Esophagus muscularis mucosa (tissue), 4 donors: ENCODE measurements around the gene AMIGO1. TPM values are rescaled to one million over a fixed set of nuclear protein-coding genes. Genes with fewer than 3 reads are reported as not detected.
"Not testable (repeated sequence)": the region's sequence is repeated elsewhere in the genome, so short reads cannot be mapped to it uniquely, and the experiment has no call there.

Source experiments
- DNase-seq: peaks from one replicate; pipeline ENCODE4 v3.0.0-alpha.2; 2017; ENCODE audit errors: extremely low spot score
- H3K27ac ChIP-seq, 4 donors: fragments of 200-600 bp; sonication (generic); replicated peaks in 1 of 4; 1 replicate in 3 of 4; 2 replicates in 1 of 4; pipeline ENCODE4 v1.5.1; 2016 to 2019; ENCODE audit warnings: mild to moderate bottlenecking in 1 of 4
- H3K27me3 ChIP-seq, 4 donors: fragments of 200-600 bp; sonication (generic); one replicate each; pipeline versions ENCODE4 v1.5.1 to v1.6.0; 2016 to 2019
- H3K36me3 ChIP-seq, 4 donors: fragments of 200-600 bp; sonication (generic); one replicate each; pipeline ENCODE4 v1.5.1; 2016 to 2019
- H3K4me1 ChIP-seq, 4 donors: fragments of 200-600 bp; sonication (generic); one replicate each; pipeline ENCODE4 v1.5.1; 2016 to 2019
- H3K4me3 ChIP-seq, 4 donors: fragments of 200-600 bp; sonication (generic); 1 replicate in 2 of 4; 2 replicates in 2 of 4; pipeline ENCODE4 v1.5.1; 2016 to 2019; ENCODE audit warnings: mild to moderate bottlenecking in 4 of 4, moderate library complexity in 1 of 4
- H3K9me3 ChIP-seq, 4 donors: fragments of 200-600 bp; sonication (generic); 1 replicate in 3 of 4; 2 replicates in 1 of 4; pipeline ENCODE4 v1.5.1; 2016 to 2019
- EP300 ChIP-seq: sonication (generic); formaldehyde crosslinking; IDR thresholded peaks from one replicate; pipeline ENCODE4 v1.6.1; 2017; ENCODE audit warnings: antibody characterized with exemption
- POLR2A ChIP-seq: fragments of 450-650 bp; IDR thresholded peaks from one replicate; pipeline ENCODE4 v1.6.1; 2017; ENCODE audit warnings: antibody characterized with exemption, moderate library complexity, mild to moderate bottlenecking, low read depth
- POLR2AphosphoS5 ChIP-seq, 2 donors: sonication (generic); formaldehyde crosslinking; IDR thresholded peaks; one replicate each; pipeline ENCODE4 v1.6.1; 2017; ENCODE audit warnings: antibody characterized with exemption in 2 of 2
- WGBS: methylation state at CpG from one replicate; pipeline ENCODE4 v1.1.5; 2018; 5-methylcytosine and 5-hydroxymethylcytosine counted together
- intact Hi-C: fragments of 100-400 bp; cut with DNase I; formaldehyde crosslinking; loops from one replicate; pipeline ENCODE4 v1.15.1; 2023
- total RNA-seq, 4 donors: library from RNA; depleted of rRNA; stranded (reverse); fragments of >200 nt; gene quantifications; one replicate each; pipeline versions ENCODE4 v1.1.0 to v1.2.1, GENCODE V29; 2016
- TF ChIP-seq, protein P1 (sequence below), 3 experiments: fragments of 200-600 bp in 2 of 3; fragments of 450-650 bp in 1 of 3; sonication (generic) in 2 of 3; IDR thresholded peaks; one replicate each; pipeline ENCODE4 v1.5.1; 2017 to 2019; ENCODE audit warnings: antibody characterized with exemption in 3 of 3, mild to moderate bottlenecking in 2 of 3, moderate library complexity in 1 of 3

Gene AMIGO1
- total RNA-seq, 4 donors from 2014 or later, result 8.4 to 23.7 (median 14.0) TPM

DNA sequence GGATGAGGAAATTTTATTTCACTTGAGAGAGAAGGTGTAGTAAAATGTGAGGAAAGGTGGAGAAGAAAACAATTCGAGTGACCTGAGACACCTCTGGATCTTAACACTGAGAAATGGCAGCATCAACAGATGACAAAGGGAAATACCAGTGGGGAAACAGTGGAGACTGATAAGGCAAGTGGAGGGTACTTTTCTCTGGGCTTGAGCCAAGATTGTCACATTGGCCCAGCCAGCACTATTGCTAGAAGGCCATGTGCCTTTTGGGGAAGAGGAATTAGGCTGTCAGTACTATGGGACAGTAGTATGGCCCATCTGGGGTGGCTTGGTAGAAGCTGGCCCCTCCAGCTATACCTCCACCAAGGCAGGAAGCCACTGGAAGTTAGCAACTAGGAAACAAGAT, 34.8 kb downstream of the AMIGO1 start:
- WGBS, result 81% methylated on average over 1 of the region's 1 CpG
- Histone ChIP-seq H3K27ac (no peak overlapping the region), H3K4me3 (no peak overlapping the region), H3K4me1 (no peaks in the 10 kb centered on the region), H3K27me3 (no peaks in the 10 kb centered on the region), H3K36me3 (peaks cover 0 to 24% (median 20%) of the 10 kb centered on the region in 4 donors), H3K9me3 (no peaks in the 10 kb centered on the region)
- intact Hi-C loops, result no loop called here
- no peak for DNase-seq
- TF ChIP-seq POLR2AphosphoS5 (IDR thresholded peaks at IDR 0.05), result no peak
- TF ChIP-seq, protein P1, sequence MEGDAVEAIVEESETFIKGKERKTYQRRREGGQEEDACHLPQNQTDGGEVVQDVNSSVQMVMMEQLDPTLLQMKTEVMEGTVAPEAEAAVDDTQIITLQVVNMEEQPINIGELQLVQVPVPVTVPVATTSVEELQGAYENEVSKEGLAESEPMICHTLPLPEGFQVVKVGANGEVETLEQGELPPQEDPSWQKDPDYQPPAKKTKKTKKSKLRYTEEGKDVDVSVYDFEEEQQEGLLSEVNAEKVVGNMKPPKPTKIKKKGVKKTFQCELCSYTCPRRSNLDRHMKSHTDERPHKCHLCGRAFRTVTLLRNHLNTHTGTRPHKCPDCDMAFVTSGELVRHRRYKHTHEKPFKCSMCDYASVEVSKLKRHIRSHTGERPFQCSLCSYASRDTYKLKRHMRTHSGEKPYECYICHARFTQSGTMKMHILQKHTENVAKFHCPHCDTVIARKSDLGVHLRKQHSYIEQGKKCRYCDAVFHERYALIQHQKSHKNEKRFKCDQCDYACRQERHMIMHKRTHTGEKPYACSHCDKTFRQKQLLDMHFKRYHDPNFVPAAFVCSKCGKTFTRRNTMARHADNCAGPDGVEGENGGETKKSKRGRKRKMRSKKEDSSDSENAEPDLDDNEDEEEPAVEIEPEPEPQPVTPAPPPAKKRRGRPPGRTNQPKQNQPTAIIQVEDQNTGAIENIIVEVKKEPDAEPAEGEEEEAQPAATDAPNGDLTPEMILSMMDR (IDR thresholded peaks at IDR 0.05), result no peak
- TF ChIP-seq POLR2A, result no peak
- no peak for TF ChIP-seq EP300

DNA sequence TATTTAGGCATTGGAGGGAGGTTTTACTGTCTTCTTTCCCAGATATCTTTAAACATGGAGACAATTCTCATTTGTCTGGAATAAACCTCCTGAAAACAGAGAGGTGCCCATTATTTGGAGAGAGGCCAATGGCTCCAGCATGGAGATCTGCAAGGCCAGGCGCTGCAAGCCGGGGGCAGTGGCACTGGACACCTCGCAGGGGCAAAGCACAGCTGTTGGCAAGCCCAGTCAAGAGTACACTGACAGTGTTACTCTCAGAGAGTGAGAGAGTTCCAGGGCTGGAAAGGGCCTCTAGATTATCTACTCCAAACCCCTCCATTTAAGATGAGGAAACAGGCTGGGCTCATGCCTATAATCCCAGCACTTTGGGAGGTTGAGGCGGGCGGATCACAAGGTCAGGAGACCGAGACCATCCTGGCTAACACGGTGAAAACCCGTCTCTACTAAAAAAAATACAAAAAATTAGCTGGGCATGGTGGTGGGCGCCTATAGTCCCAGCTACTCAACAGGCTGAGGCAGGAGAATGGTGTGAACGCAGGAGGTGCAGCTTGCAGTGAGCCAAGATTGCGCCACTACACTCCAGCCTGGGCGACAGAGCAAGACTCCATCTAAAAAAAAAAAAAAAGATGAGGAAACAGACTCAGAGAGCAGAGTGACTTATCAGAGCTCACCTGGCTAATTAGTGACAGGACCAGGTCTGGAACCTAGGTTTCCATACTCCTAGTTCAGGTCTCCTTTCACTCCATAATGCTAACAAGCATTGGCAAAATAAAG, 36.1 kb downstream of the AMIGO1 start:
- H3K4me3 ChIP-seq, H3K9me3 ChIP-seq, H3K4me1 ChIP-seq, DNase-seq, H3K27ac ChIP-seq, intact Hi-C loops, H3K27me3 ChIP-seq: not testable (repeated sequence)
- H3K36me3 ChIP-seq, result peaks cover 0 to 18% (median 13%) of the 10 kb centered on the region in 4 donors
- WGBS, result 87% methylated on average over 12 of the region's 12 CpGs

DNA sequence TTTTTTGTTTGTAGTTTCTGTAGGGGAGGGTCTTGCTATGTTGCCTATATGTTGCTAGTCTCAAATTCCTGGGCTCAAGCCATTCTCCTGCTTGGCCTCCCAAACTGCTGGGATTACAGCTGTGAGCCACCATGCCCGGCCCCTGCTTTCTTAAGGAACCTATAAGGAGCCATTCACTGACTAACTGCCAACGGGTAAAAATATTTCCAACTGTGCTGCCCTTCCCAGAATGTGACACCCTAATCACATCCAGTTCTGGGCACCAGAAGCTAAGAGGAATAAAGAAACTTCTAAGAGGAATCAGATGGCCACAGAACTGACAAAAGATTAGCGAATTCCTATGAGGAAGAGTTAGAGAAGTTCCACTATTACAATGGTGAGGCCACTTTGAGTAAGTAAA, 36.7 kb downstream of the AMIGO1 start:
- 49% methylated on average over 3 of the region's 3 CpGs for WGBS
- no peaks in the 10 kb centered on the region for H3K27me3 ChIP-seq
- no peaks in the 10 kb centered on the region for H3K9me3 ChIP-seq
- intact Hi-C loops, result no loop called here
- no peak overlapping the region for H3K27ac ChIP-seq
- H3K4me1 ChIP-seq, result peaks cover under 1 to 8% (median 2%) of the 10 kb centered on the region in 4 donors
- H3K4me3 ChIP-seq, result no peak overlapping the region
- peaks cover 0 to 13% (median 11%) of the 10 kb centered on the region in 4 donors for H3K36me3 ChIP-seq
- no peak for DNase-seq
- TF ChIP-seq POLR2A (no peak), POLR2AphosphoS5 (IDR thresholded peaks at IDR 0.05) (no peak), EP300 (no peak)
- TF ChIP-seq, protein P1 (IDR thresholded peaks at IDR 0.05), result no peak

DNA sequence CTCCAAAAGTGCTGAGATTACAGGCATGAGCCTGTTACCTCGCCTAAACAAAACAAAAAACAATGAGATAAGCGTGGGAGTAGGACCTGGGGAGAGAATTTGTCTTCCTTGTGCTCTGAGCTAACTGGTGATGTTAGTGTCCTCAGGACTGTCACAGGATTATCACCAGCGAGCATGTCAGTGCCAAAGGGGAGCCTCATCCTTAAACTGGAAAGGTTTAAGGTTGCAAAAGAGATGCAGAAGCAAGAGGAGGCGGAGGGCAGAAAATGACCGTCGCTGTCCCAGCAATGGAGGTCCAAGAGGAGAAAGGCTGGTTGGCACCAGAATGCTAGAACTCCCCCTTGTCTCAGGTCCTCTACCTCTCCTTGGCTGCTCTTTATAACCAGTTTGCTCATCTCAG, 39.3 kb downstream of the AMIGO1 start:
- H3K27ac ChIP-seq, result no peak overlapping the region
- 61% methylated on average over 6 of the region's 6 CpGs for WGBS
- DNase-seq, result no peak
- H3K27me3 ChIP-seq, result peaks cover 0 to 11% (median 0%) of the 10 kb centered on the region in 4 donors
- intact Hi-C loops, result no loop called here
- no peak overlapping the region for H3K4me3 ChIP-seq
- no peaks in the 10 kb centered on the region for H3K36me3 ChIP-seq
- peaks cover 4 to 31% (median 26%) of the 10 kb centered on the region in 4 donors for H3K4me1 ChIP-seq
- H3K9me3 ChIP-seq, result no peaks in the 10 kb centered on the region
- TF ChIP-seq, protein P1 (IDR thresholded peaks at IDR 0.05), result no peak
- TF ChIP-seq POLR2A (no peak), POLR2AphosphoS5 (IDR thresholded peaks at IDR 0.05) (no peak), EP300 (no peak)

DNA sequence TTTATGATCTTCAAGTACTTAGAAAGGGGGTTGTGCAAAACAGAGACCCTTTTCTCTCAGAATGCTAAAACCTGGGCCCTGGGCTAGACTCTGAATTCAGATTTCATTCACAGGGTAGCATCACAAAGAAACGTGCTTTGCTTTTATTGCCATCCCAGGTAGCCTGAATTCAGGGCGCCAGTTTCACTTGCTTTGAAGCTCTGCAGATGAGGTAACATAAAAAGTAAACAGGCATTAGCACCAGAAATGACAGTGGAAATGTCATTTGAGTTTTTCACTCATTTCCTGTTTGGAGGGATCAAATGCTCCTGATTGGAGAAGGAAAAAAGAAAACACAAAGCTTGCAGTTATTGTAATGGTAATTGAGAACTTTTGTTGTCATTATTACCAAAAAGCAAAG, 40.6 kb downstream of the AMIGO1 start:
- Histone ChIP-seq H3K9me3 (no peaks in the 10 kb centered on the region), H3K36me3 (no peaks in the 10 kb centered on the region), H3K4me3 (no peak overlapping the region), H3K4me1 (peaks cover 4 to 37% (median 33%) of the 10 kb centered on the region in 4 donors), H3K27ac (no peak overlapping the region), H3K27me3 (peaks cover 0 to 11% (median 0%) of the 10 kb centered on the region in 4 donors)
- intact Hi-C loops, result loop anchor here (5.0 kb wide), 1 partner anchor 42 kb away; the partner anchor contains the start of gene PSMA5
- no peak for DNase-seq
- WGBS, result 38% methylated on average over 2 of the region's 2 CpGs
- TF ChIP-seq EP300 (no peak), POLR2A (no peak), POLR2AphosphoS5 (IDR thresholded peaks at IDR 0.05) (no peak)
- TF ChIP-seq, protein P1 (IDR thresholded peaks at IDR 0.05), result no peak
